ENCODE measurements around the gene AANAT. TPM values are rescaled to one million over a fixed set of nuclear protein-coding genes. Genes with fewer than 3 reads are reported as not detected.

The AANAT gene
- total and polyA plus RNA-seq, 10 donors: 0.19 to 0.22 TPM; not detected in 8

GRCh38 chr17:76422406-76422805 lies 45.0 kb upstream of the AANAT start:
- H3K4me1 ChIP-seq: peaks cover 0 to 92% (median 47%) of the 10 kb centered on the region in 6 donors
- H3K9me3 ChIP-seq: no peaks in the 10 kb centered on the region
- H3K36me3 ChIP-seq: peaks cover 0 to 15% (median 0%) of the 10 kb centered on the region in 6 donors
- WGBS, 5 donors: 90 to 98% (median 93%) methylated on average over 7 to 8 of the region's 8 CpGs
- H3K27me3 ChIP-seq (replicated peaks in 1 of 7): no peaks in the 10 kb centered on the region
- intact Hi-C loops (cut with DNase I; ENCODE audit: low total_unique reads): no loop called here
- H3K27ac ChIP-seq: peak overlapping the region in 1 of 8 donors; percentile 19
- H3K4me3 ChIP-seq: no peak overlapping the region
- TF ChIP-seq POLR2AphosphoS5 (IDR thresholded peaks at IDR 0.05): no peak
- no peak for TF ChIP-seq POLR2A (IDR thresholded peaks at IDR 0.05)
- TF ChIP-seq, protein P1, sequence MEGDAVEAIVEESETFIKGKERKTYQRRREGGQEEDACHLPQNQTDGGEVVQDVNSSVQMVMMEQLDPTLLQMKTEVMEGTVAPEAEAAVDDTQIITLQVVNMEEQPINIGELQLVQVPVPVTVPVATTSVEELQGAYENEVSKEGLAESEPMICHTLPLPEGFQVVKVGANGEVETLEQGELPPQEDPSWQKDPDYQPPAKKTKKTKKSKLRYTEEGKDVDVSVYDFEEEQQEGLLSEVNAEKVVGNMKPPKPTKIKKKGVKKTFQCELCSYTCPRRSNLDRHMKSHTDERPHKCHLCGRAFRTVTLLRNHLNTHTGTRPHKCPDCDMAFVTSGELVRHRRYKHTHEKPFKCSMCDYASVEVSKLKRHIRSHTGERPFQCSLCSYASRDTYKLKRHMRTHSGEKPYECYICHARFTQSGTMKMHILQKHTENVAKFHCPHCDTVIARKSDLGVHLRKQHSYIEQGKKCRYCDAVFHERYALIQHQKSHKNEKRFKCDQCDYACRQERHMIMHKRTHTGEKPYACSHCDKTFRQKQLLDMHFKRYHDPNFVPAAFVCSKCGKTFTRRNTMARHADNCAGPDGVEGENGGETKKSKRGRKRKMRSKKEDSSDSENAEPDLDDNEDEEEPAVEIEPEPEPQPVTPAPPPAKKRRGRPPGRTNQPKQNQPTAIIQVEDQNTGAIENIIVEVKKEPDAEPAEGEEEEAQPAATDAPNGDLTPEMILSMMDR (IDR thresholded peaks at IDR 0.05 in 8 of 11, conservative IDR thresholded peaks at IDR 0.05 in 3 of 11): no peak
- DNase-seq: peak; percentile 55

DNA sequence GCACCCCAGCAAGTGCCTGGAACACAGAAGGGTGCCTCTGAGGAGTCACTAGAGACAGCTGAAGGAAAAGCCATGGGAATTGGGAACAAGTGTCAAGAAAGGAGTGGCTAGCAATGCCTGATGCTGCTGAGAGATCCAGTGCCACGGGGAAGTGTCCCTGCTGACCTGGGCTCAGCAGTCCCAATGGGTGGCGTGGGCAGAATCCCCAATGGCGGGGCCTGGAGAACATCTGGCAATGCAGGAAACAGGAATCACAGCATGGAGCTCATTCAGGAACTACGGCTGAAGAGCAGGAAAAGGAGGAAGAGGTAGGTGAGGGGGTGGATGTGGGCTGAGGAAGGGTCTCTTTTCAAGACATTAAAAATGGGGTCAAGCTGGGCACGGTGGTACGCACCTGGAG lies 44.5 kb upstream of the AANAT start:
- DNase-seq: peak; percentile 42
- H3K4me3 ChIP-seq: no peak overlapping the region
- intact Hi-C loops (cut with DNase I; ENCODE audit: low total_unique reads): no loop called here
- 82 to 91% (median 84%) methylated on average over 6 of the region's 6 CpGs for WGBS, 5 donors
- no peak for TF ChIP-seq POLR2AphosphoS5 (IDR thresholded peaks at IDR 0.05)
- TF ChIP-seq, protein P1 (IDR thresholded peaks at IDR 0.05 in 8 of 11, conservative IDR thresholded peaks at IDR 0.05 in 3 of 11): no peak
- TF ChIP-seq POLR2A (IDR thresholded peaks at IDR 0.05): no peak
- no peaks in the 10 kb centered on the region for H3K27me3 ChIP-seq (replicated peaks in 1 of 7)
- peak overlapping the region in 2 of 8 donors; percentile 19 to 30 for H3K27ac ChIP-seq
- peaks cover 0 to 15% (median 0%) of the 10 kb centered on the region in 6 donors for H3K36me3 ChIP-seq
- H3K4me1 ChIP-seq: peaks cover 0 to 92% (median 48%) of the 10 kb centered on the region in 6 donors
- no peaks in the 10 kb centered on the region for H3K9me3 ChIP-seq

DNA sequence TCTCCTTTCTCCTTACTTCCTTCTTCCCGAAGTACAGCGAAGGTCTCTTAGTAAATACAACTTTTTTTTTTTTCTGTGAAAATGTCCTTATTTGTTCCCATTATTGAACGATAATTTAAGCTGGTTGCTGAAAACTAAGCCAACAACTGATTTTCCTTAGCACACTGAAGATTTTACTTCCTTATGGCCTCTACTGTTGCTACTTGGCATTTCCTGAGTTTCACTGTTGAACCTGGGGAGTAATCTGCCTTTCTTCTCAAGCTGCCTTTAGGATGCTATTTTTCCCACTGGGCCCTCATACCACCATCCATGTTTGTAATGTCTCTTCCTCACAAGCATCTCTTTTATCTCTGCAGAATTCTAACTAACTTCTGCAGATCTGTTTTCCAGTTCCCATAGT lies 40.5 kb upstream of the AANAT start:
- TF ChIP-seq, protein P1 (IDR thresholded peaks at IDR 0.05 in 8 of 11, conservative IDR thresholded peaks at IDR 0.05 in 3 of 11): no peak
- TF ChIP-seq POLR2AphosphoS5 (IDR thresholded peaks at IDR 0.05) (no peak), POLR2A (IDR thresholded peaks at IDR 0.05) (no peak)
- 80 to 88% (median 85%) methylated on average over 3 of the region's 3 CpGs for WGBS, 5 donors
- H3K9me3 ChIP-seq: no peaks in the 10 kb centered on the region
- peak overlapping the region in 2 of 8 donors; percentile 55 to 59 for H3K27ac ChIP-seq
- H3K36me3 ChIP-seq: peaks cover 0 to 11% (median 0%) of the 10 kb centered on the region in 6 donors
- peaks cover 4 to 94% (median 43%) of the 10 kb centered on the region in 6 donors for H3K4me1 ChIP-seq
- H3K27me3 ChIP-seq (replicated peaks in 1 of 7): no peaks in the 10 kb centered on the region
- no peak overlapping the region for H3K4me3 ChIP-seq
- intact Hi-C loops (cut with DNase I; ENCODE audit: low total_unique reads): no loop called here
- no peak for DNase-seq

- H3K27me3 ChIP-seq (replicated peaks in 1 of 7): no peaks in the 10 kb centered on the region
- H3K4me3 ChIP-seq: no peak overlapping the region
- 44 to 66% (median 63%) methylated on average over 8 of the region's 8 CpGs for WGBS, 5 donors
- TF ChIP-seq POLR2AphosphoS5 (IDR thresholded peaks at IDR 0.05): no peak
- TF ChIP-seq POLR2A (IDR thresholded peaks at IDR 0.05): no peak
- TF ChIP-seq, protein P1 (IDR thresholded peaks at IDR 0.05 in 8 of 11, conservative IDR thresholded peaks at IDR 0.05 in 3 of 11): no peak
- peaks cover 0 to 3% (median 0%) of the 10 kb centered on the region in 6 donors for H3K36me3 ChIP-seq
- H3K9me3 ChIP-seq: no peaks in the 10 kb centered on the region
- H3K27ac ChIP-seq: peak overlapping the region in 5 of 8 donors; percentile 2 to 71 (median 55)
- DNase-seq: no peak
- H3K4me1 ChIP-seq: peaks cover 4 to 93% (median 38%) of the 10 kb centered on the region in 6 donors
- intact Hi-C loops (cut with DNase I; ENCODE audit: low total_unique reads): no loop called here
These were observed 39.7 kb upstream of the AANAT start for GRCh38 chr17:76427501-76428231.

All from spleen (tissue), 11 donors.